NCI-H128 (cell line): Measurements from ENCODE around the gene STX18.
"Not testable (repeated sequence)": the region's sequence is repeated elsewhere in the genome, so short reads cannot be mapped to it uniquely, and the experiment has no call there.

Experiments used
- DNase-seq: peaks from one replicate; lab custom pipeline; 2025; ENCODE audit not compliant: unreplicated experiment; lab: John Stamatoyannopoulos, UW

STX18 gene

GRCh38 chr4:4541661-4542570 is at the start of gene STX18:
Gene STX18 (minus strand): TSS chr4:4542048. CDS start chr4:4541964, 84 bp downstream.
- peak; percentile 34 for DNase-seq

GRCh38 chr4:4591071-4591470 is 49.2 kb upstream of the STX18 start:
- no peak for DNase-seq

GRCh38 chr4:4590546-4590945 is 48.7 kb upstream of the STX18 start:
- DNase-seq: no peak

- no peak for DNase-seq
Observed at GRCh38 chr4:4585012-4585670, 43.3 kb upstream of the STX18 start.

- no peak for DNase-seq
Observed at GRCh38 chr4:4583606-4584005, 41.8 kb upstream of the STX18 start.

- no peak for DNase-seq
Observed at GRCh38 chr4:4582653-4583052, 40.8 kb upstream of the STX18 start.

GRCh38 chr4:4580494-4580893 is 38.6 kb upstream of the STX18 start:
- DNase-seq: no peak

- DNase-seq: no peak
Observed at GRCh38 chr4:4578981-4579380, 37.1 kb upstream of the STX18 start.

GRCh38 chr4:4577359-4577875 is 35.6 kb upstream of the STX18 start:
- no peak for DNase-seq

GRCh38 chr4:4575284-4576211 is 33.7 kb upstream of the STX18 start:
- peak; percentile 18 for DNase-seq

- DNase-seq: no peak
Observed at GRCh38 chr4:4574792-4575191, 32.9 kb upstream of the STX18 start.

- no peak for DNase-seq
Observed at GRCh38 chr4:4574052-4574451, 32.2 kb upstream of the STX18 start.

GRCh38 chr4:4572821-4573220 is 31.0 kb upstream of the STX18 start:
- DNase-seq: no peak

GRCh38 chr4:4569861-4570260 is 28.0 kb upstream of the STX18 start:
- not testable (repeated sequence) for DNase-seq

GRCh38 chr4:4568806-4569427 is 27.1 kb upstream of the STX18 start:
- DNase-seq: no peak

- DNase-seq: not testable (repeated sequence)
Observed at GRCh38 chr4:4566359-4566758, 24.5 kb upstream of the STX18 start.

- DNase-seq: no peak
Observed at GRCh38 chr4:4564522-4564921, 22.7 kb upstream of the STX18 start.

GRCh38 chr4:4560642-4561041 is 18.8 kb upstream of the STX18 start:
- no peak for DNase-seq

GRCh38 chr4:4560136-4560535 is 18.3 kb upstream of the STX18 start:
- no peak for DNase-seq

GRCh38 chr4:4559596-4559995 is 17.7 kb upstream of the STX18 start:
- DNase-seq: no peak

- no peak for DNase-seq
Observed at GRCh38 chr4:4558881-4559280, 17.0 kb upstream of the STX18 start.
